GM18519 (cell line): Measurements from ENCODE around the gene VENTX.

ENCODE experiments used
- ATAC-seq: cut with Tn5 transposase; IDR thresholded peaks from one replicate; pipeline ENCODE4 v1.9.1; 2021; ENCODE audit warnings: mild to moderate bottlenecking, moderate library complexity; ENCODE audit not compliant: unreplicated experiment, low FRiP score

VENTX gene

DNA sequence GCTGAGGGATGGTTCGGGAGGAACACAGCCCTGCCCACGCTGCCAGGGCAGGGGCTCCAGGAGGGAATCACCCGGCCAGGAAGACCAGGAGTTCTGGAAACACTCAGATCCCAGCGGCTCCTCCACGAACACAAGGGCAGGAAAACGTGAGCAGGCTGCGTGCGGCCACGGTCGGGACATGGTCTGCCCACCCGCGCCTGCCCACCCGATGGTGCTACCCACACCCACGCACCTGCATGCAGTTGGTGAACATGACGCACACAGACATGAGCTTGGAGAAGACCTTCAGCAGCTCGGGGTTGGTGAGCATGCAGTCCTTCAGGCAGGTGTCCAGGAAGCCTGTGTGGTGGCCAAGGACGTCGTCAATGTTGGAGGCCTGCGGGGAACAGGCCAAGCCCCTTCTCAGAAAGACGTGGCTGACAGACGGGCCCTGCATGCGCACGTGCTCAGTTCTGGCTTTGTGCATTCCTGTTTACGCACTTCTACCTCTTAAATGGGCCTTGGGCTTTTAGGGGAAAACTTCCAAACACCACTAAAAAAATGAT, 45.3 kb downstream of the VENTX start:
- no peak for ATAC-seq

- ATAC-seq: no peak
These were observed 46.3 kb downstream of the VENTX start for GRCh38 chr10:133283931-133284330.

- ATAC-seq: no peak
These were observed 47.6 kb downstream of the VENTX start for GRCh38 chr10:133285217-133285616.

DNA sequence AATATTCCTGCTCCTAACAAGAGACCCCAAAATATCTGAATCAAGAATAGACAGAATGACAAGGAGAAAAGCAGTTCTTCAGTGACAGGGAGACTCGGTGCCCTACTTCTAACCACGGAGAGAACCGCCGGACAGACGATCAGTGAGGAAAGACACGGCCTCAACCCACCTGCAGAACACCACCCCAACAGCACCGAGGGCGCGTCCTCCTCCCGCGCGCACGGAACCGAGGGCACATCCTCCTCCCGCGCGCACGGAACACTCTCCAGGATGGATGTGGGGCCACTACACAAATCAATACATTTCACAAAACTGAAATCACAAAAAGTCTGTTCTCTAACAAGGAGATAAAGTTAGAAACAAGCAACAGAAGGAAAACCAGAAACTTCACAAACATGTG, 48.7 kb downstream of the VENTX start:
- no peak for ATAC-seq

DNA sequence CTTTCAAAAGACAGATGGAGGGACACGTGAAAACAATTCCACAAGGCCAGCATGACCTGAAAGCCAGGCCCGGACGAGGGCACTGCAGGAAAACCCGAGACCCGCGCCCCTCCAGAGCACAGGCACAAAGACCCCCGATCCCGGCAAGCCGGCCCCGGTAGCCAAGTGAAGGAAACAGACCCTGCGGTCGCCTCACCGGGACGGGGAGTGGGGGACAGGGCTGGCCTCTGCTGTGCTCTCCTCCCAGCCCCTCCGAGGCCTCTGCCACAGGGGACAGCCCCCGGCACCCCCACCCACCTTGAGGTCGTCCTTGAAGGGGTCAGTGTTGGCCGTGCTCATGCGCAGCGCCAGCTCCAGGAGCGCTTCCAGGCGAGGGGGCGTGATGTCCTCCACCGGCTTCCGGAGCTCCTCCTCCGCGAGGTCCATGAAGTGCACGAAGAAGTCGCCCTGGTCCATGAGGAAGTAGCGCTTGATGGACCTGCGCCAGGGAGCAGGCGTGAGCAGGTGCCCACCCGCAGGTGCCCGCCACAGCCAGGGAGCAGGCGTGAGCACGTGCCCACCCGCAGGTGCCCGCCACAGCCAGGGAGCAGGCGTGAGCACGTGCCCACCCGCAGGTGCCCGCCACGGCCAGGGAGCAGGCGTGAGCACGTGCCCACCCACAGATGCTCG, 50.3 kb downstream of the VENTX start:
- ATAC-seq: no peak

DNA sequence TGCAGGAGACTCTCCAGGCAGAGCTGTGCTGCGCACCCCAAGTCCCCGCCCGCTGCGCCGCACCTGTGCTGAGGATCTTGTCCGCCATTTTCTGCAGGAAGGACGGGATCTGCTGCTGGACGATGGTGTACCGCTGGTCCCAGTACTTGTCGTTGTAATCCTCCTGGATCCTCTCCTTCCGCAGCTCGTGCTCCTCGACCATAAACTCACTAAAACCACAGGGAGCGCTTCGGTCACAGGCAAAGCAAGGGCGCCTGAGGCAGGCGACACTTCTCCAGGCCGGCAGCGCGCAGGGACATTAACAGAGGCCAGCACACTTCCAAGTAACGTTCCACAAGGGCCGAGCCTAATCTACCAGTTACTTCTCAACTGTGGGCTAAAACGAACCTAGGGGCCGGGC, 52.1 kb downstream of the VENTX start:
- no peak for ATAC-seq
